ENCODE data around the gene IQSEC1.

- TF ChIP-seq, protein P1, sequence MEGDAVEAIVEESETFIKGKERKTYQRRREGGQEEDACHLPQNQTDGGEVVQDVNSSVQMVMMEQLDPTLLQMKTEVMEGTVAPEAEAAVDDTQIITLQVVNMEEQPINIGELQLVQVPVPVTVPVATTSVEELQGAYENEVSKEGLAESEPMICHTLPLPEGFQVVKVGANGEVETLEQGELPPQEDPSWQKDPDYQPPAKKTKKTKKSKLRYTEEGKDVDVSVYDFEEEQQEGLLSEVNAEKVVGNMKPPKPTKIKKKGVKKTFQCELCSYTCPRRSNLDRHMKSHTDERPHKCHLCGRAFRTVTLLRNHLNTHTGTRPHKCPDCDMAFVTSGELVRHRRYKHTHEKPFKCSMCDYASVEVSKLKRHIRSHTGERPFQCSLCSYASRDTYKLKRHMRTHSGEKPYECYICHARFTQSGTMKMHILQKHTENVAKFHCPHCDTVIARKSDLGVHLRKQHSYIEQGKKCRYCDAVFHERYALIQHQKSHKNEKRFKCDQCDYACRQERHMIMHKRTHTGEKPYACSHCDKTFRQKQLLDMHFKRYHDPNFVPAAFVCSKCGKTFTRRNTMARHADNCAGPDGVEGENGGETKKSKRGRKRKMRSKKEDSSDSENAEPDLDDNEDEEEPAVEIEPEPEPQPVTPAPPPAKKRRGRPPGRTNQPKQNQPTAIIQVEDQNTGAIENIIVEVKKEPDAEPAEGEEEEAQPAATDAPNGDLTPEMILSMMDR (IDR thresholded peaks at IDR 0.05; ENCODE audit: insufficient read depth, low read length, poor library complexity, severe bottlenecking): no peak
- no peak for TF ChIP-seq EZH2phosphoT487 (conservative IDR thresholded peaks at IDR 0.05; ENCODE audit: low read length)
Observed at GRCh38 chr3:13096356-13096755, 23.1 kb upstream of the IQSEC1 start.
